Caco-2 (cell line): Measurements from ENCODE around the gene ZNF207. TPM values are rescaled to one million over a fixed set of nuclear protein-coding genes. Genes with fewer than 3 reads are reported as not detected.
A peak's percentile ranks its signal among the peaks of the same experiment; 100 is the strongest.

Experiments
- BruUV-seq: library from RNA; stranded (reverse); fragments of 400-500 nt; replicated peaks from 2 replicates; lab custom pipeline; 2021; lab: Mats Ljungman, UMichigan
- CTCF ChIA-PET: fragments of 300-600 bp; sonication (Branson Sonifier 250); formaldehyde crosslinking; loops from one replicate; lab custom pipeline; 2022; ENCODE audit warnings: antibody characterized with exemption; lab: Charles Lee
- POLR2A ChIA-PET: fragments of 300-600 bp; sonication (Branson Sonifier 250); formaldehyde crosslinking; loops from one replicate; lab custom pipeline; 2022; ENCODE audit warnings: antibody characterized with exemption; lab: Charles Lee
- DNase-seq, 2 experiments: peaks; one replicate each; pipeline versions ENCODE4 v3.0.0 to v3.0.0-alpha.2; 2020 to 2022
- H3K27me3 ChIP-seq: replicated peaks from 2 replicates; pipeline ENCODE4 v1.6.0; 2011; ENCODE audit warnings: low read length; ENCODE audit not compliant: control insufficient read depth, insufficient read depth
- H3K36me3 ChIP-seq: 2 replicates; pipeline ENCODE4 v1.5.1; 2011; ENCODE audit warnings: low read length; ENCODE audit not compliant: control insufficient read depth, insufficient read depth
- H3K4me1 ChIP-seq: fragments of 250-450 bp; sonication (Bioruptor Pico); 2 replicates; pipeline ENCODE4 v1.5.1; 2020; ENCODE audit warnings: mild to moderate bottlenecking
- H3K4me3 ChIP-seq: 2 replicates; pipeline ENCODE4 v1.5.1; 2011; ENCODE audit warnings: low read depth, mild to moderate bottlenecking, control low read depth, low read length
- H3K9me3 ChIP-seq: fragments of 250-450 bp; sonication (Bioruptor Pico); 2 replicates; pipeline ENCODE4 v1.5.1; 2020; ENCODE audit warnings: mild to moderate bottlenecking, moderate library complexity
- H3K27ac Mint-ChIP-seq: one replicate; pipeline ENCODE4 v1.8.0; 2022; ENCODE audit warnings: mixed read lengths; ENCODE audit not compliant: unreplicated experiment
- H3K27me3 Mint-ChIP-seq: one replicate; pipeline ENCODE4 v1.8.0; 2022; ENCODE audit warnings: mixed read lengths; ENCODE audit not compliant: insufficient read depth, unreplicated experiment
- H3K36me3 Mint-ChIP-seq: one replicate; pipeline ENCODE4 v1.8.0; 2022; ENCODE audit warnings: mild to moderate bottlenecking, mixed read lengths; ENCODE audit not compliant: insufficient read depth, unreplicated experiment
- H3K4me1 Mint-ChIP-seq: one replicate; pipeline ENCODE4 v1.8.0; 2022; ENCODE audit warnings: low read depth, mixed read lengths; ENCODE audit not compliant: unreplicated experiment
- H3K4me3 Mint-ChIP-seq: one replicate; pipeline ENCODE4 v1.8.0; 2022; ENCODE audit warnings: mild to moderate bottlenecking, moderate library complexity, mixed read lengths; ENCODE audit not compliant: unreplicated experiment
- H3K9me3 Mint-ChIP-seq: one replicate; pipeline ENCODE4 v1.8.0; 2022; ENCODE audit warnings: mixed read lengths; ENCODE audit not compliant: unreplicated experiment
- CTCF ChIP-seq, 2 experiments: fragments of 200-600 bp in 1 of 2; IDR thresholded peaks; 1 replicate in 1 of 2; 2 replicates in 1 of 2; pipeline versions ENCODE4 v1.5.1 to v1.8.0; 2011 to 2022; ENCODE audit warnings: antibody characterized with exemption in 1 of 2, control low read depth in 1 of 2, inconsistent platforms in 1 of 2, low read depth in 1 of 2, low read length in 1 of 2, mild to moderate bottlenecking in 1 of 2, moderate library complexity in 1 of 2; ENCODE audit not compliant: insufficient read depth in 1 of 2, severe bottlenecking in 1 of 2, unreplicated experiment in 1 of 2
- intact Hi-C: fragments of 100-400 bp; cut with micrococcal nuclease; formaldehyde crosslinking; loops from one replicate; pipeline ENCODE4 v1.10.0; 2022; ENCODE audit not compliant: unreplicated experiment
- total RNA-seq: library from RNA; stranded (reverse); gene quantifications from 2 replicates; pipeline ENCODE4 v1.2.3, GENCODE V29; 2022

ZNF207 gene
- total RNA-seq, 1 experiment from 2014 or later, result 211 TPM

- Histone ChIP-seq H3K4me3 (no peak overlapping the region), H3K36me3 (peaks cover 3% of the 10 kb centered on the region), H3K9me3 (no peaks in the 10 kb centered on the region), H3K27me3 (no peaks in the 10 kb centered on the region), H3K4me1 (peaks cover 30% of the 10 kb centered on the region)
- no peaks in the 10 kb centered on the region for H3K9me3 Mint-ChIP-seq
- TF ChIP-seq CTCF (IDR thresholded peaks at IDR 0.05; ENCODE audit: insufficient read depth in 1 of 2, low read depth in 1 of 2, low read length in 1 of 2, severe bottlenecking in 1 of 2, unreplicated experiment in 1 of 2), result no peak
- POLR2A ChIA-PET, result interaction anchor here (0.6 kb wide), 1 partner anchor 65 kb away, joined by 5 read pairs; no protein-coding TSS in a partner anchor
- peak overlapping the region; percentile 0 for H3K27ac Mint-ChIP-seq
- no peaks in the 10 kb centered on the region for H3K27me3 Mint-ChIP-seq
- no TSS peak for BruUV-seq
- peaks cover 8% of the 10 kb centered on the region for H3K4me1 Mint-ChIP-seq
- peaks cover 95% of the 10 kb centered on the region for H3K36me3 Mint-ChIP-seq
- H3K4me3 Mint-ChIP-seq, result no peak overlapping the region
- intact Hi-C loops, result no loop called here
- CTCF ChIA-PET, result no interaction called here
- DNase-seq, result no peak
Observed at GRCh38 chr17:32355649-32356377, 5.9 kb downstream of the ZNF207 start.

GRCh38 chr17:32356378-32356743 lies 6.4 kb downstream of the ZNF207 start:
- Mint-ChIP-seq H3K36me3 (peaks cover 97% of the 10 kb centered on the region), H3K4me1 (peaks cover 8% of the 10 kb centered on the region), H3K27me3 (no peaks in the 10 kb centered on the region), H3K4me3 (no peak overlapping the region), H3K27ac (no peak overlapping the region), H3K9me3 (no peaks in the 10 kb centered on the region)
- Histone ChIP-seq H3K4me1 (peaks cover 28% of the 10 kb centered on the region), H3K36me3 (peaks cover 3% of the 10 kb centered on the region), H3K9me3 (no peaks in the 10 kb centered on the region), H3K27me3 (no peaks in the 10 kb centered on the region), H3K4me3 (no peak overlapping the region)
- no peak for TF ChIP-seq CTCF (IDR thresholded peaks at IDR 0.05; ENCODE audit: insufficient read depth in 1 of 2, low read depth in 1 of 2, low read length in 1 of 2, severe bottlenecking in 1 of 2, unreplicated experiment in 1 of 2)
- DNase-seq, result no peak
- ChIA-PET CTCF (no interaction called here), POLR2A (interaction anchor here (0.6 kb wide), 1 partner anchor 66 kb away, joined by 5 read pairs; no protein-coding TSS in a partner anchor)
- no TSS peak for BruUV-seq
- intact Hi-C loops, result no loop called here

- Mint-ChIP-seq H3K27me3 (no peaks in the 10 kb centered on the region), H3K9me3 (no peaks in the 10 kb centered on the region), H3K27ac (no peak overlapping the region), H3K4me1 (peaks cover 8% of the 10 kb centered on the region), H3K4me3 (no peak overlapping the region), H3K36me3 (peaks cover 97% of the 10 kb centered on the region)
- no TSS peak for BruUV-seq
- POLR2A ChIA-PET, result no interaction called here
- H3K9me3 ChIP-seq, result no peaks in the 10 kb centered on the region
- peaks cover 24% of the 10 kb centered on the region for H3K4me1 ChIP-seq
- CTCF ChIA-PET, result no interaction called here
- peaks cover 3% of the 10 kb centered on the region for H3K36me3 ChIP-seq
- DNase-seq, result no peak
- H3K4me3 ChIP-seq, result no peak overlapping the region
- H3K27me3 ChIP-seq, result no peaks in the 10 kb centered on the region
- TF ChIP-seq CTCF (IDR thresholded peaks at IDR 0.05; ENCODE audit: insufficient read depth in 1 of 2, low read depth in 1 of 2, low read length in 1 of 2, severe bottlenecking in 1 of 2, unreplicated experiment in 1 of 2), result no peak
- intact Hi-C loops, result no loop called here
Observed at GRCh38 chr17:32356750-32357149, 6.8 kb downstream of the ZNF207 start.
